Measurements from ENCODE around the gene PPM1G.

Gene PPM1G

GRCh38 chr2:27448381-27448780 lies 39.0 kb upstream of the PPM1G start:
- no peak for TF ChIP-seq SPI1 (IDR thresholded peaks at IDR 0.05; ENCODE audit: borderline replicate concordance, low read depth)
- TF ChIP-seq GABPA (IDR thresholded peaks at IDR 0.05; ENCODE audit: low read depth): no peak
- no peak for TF ChIP-seq CTCF (IDR thresholded peaks at IDR 0.05; ENCODE audit: insufficient read depth, low read length)
- TF ChIP-seq REST (IDR thresholded peaks at IDR 0.05; ENCODE audit: insufficient replicate concordance, low read depth): no peak
- TF ChIP-seq POLR2AphosphoS5 (IDR thresholded peaks at IDR 0.05; ENCODE audit: low read depth): no peak
- DNase-seq (ENCODE audit: low read depth in 1 of 2, low spot score in 1 of 2): no peak
- no peaks in the 10 kb centered on the region for H3K27me3 ChIP-seq (ENCODE audit: insufficient read depth, poor library complexity, severe bottlenecking)

GRCh38 chr2:27446057-27446456 lies 36.7 kb upstream of the PPM1G start:
- DNase-seq (ENCODE audit: low read depth in 1 of 2, low spot score in 1 of 2): no peak
- Histone ChIP-seq H3K27me3 (ENCODE audit: insufficient read depth, poor library complexity, severe bottlenecking) (no peaks in the 10 kb centered on the region), H3K27ac (replicated peaks) (no peak overlapping the region), H3K4me3 (replicated peaks; ENCODE audit: insufficient read depth, low read length) (no peak overlapping the region)
- no peak for TF ChIP-seq POLR2AphosphoS5 (IDR thresholded peaks at IDR 0.05; ENCODE audit: low read depth)
- TF ChIP-seq CTCF (IDR thresholded peaks at IDR 0.05; ENCODE audit: insufficient read depth, low read length): no peak
- TF ChIP-seq SPI1 (IDR thresholded peaks at IDR 0.05; ENCODE audit: borderline replicate concordance, low read depth): no peak
- TF ChIP-seq REST (IDR thresholded peaks at IDR 0.05; ENCODE audit: insufficient replicate concordance, low read depth): no peak
- no peak for TF ChIP-seq GABPA (IDR thresholded peaks at IDR 0.05; ENCODE audit: low read depth)

More at GRCh38 chr2:27448381-27448780, 39.0 kb upstream of the PPM1G start:
- H3K27ac ChIP-seq (replicated peaks): no peak overlapping the region
- no peak overlapping the region for H3K4me3 ChIP-seq (replicated peaks; ENCODE audit: insufficient read depth, low read length)

GRCh38 chr2:27445615-27446014 lies 36.2 kb upstream of the PPM1G start:
- no peak overlapping the region for H3K27ac ChIP-seq (replicated peaks)
- no peak for DNase-seq (ENCODE audit: low read depth in 1 of 2, low spot score in 1 of 2)

More at GRCh38 chr2:27445615-27446014, 36.2 kb upstream of the PPM1G start:
- TF ChIP-seq POLR2AphosphoS5 (IDR thresholded peaks at IDR 0.05; ENCODE audit: low read depth) (no peak), REST (IDR thresholded peaks at IDR 0.05; ENCODE audit: insufficient replicate concordance, low read depth) (no peak), SPI1 (IDR thresholded peaks at IDR 0.05; ENCODE audit: borderline replicate concordance, low read depth) (no peak), GABPA (IDR thresholded peaks at IDR 0.05; ENCODE audit: low read depth) (no peak), CTCF (IDR thresholded peaks at IDR 0.05; ENCODE audit: insufficient read depth, low read length) (no peak)
- Histone ChIP-seq H3K4me3 (replicated peaks; ENCODE audit: insufficient read depth, low read length) (no peak overlapping the region), H3K27me3 (ENCODE audit: insufficient read depth, poor library complexity, severe bottlenecking) (no peaks in the 10 kb centered on the region)
